Stimulated activated CD8-positive, alpha-beta memory T cell treated with anti-CD3 and anti-CD28 coated beads, Interleukin-4, amount 100 ng/mL, for 24 hours (primary cell): ENCODE results near the gene ZNF217.
"Not testable (repeated sequence)": the region's sequence is repeated elsewhere in the genome, so short reads cannot be mapped to it uniquely, and the experiment has no call there.

ENCODE experiments used
- DNase-seq: peaks from one replicate; pipeline ENCODE4 v3.0.0-alpha.2; 2020; ENCODE audit warnings: low read depth

The ZNF217 gene

GRCh38 chr20:53529658-53530057 is 64.0 kb downstream of the ZNF217 start:
- no peak for DNase-seq

GRCh38 chr20:53527196-53527595 is 66.4 kb downstream of the ZNF217 start:
- no peak for DNase-seq

GRCh38 chr20:53524589-53525312 is 68.9 kb downstream of the ZNF217 start:
- DNase-seq: no peak

GRCh38 chr20:53523615-53524014 is 70.0 kb downstream of the ZNF217 start:
- DNase-seq: not testable (repeated sequence)

GRCh38 chr20:53522696-53523095 is 70.9 kb downstream of the ZNF217 start:
- DNase-seq: no peak

- DNase-seq: no peak
These were observed 71.6 kb downstream of the ZNF217 start for GRCh38 chr20:53522026-53522425.

GRCh38 chr20:53521421-53521820 is 72.2 kb downstream of the ZNF217 start:
- DNase-seq: not testable (repeated sequence)

GRCh38 chr20:53517146-53517545 is 76.5 kb downstream of the ZNF217 start:
- no peak for DNase-seq
